ENCODE results near the gene FBXW9.
"Not testable (repeated sequence)": the region's sequence is repeated elsewhere in the genome, so short reads cannot be mapped to it uniquely, and the experiment has no call there.

The FBXW9 gene

GRCh38 chr19:12696366-12697335 lies at the start of gene FBXW9:
TSS of gene FBXW9 (minus strand) at chr19:12696631. CDS start at chr19:12696581, 50 bp downstream.
- peak; percentile 85 for DNase-seq

- DNase-seq, result no peak
These were observed 48.9 kb upstream of the FBXW9 start for GRCh38 chr19:12745166-12745897.

- no peak for DNase-seq
These were observed 41.5 kb upstream of the FBXW9 start for GRCh38 chr19:12737835-12738351.

GRCh38 chr19:12736995-12737834 lies 40.8 kb upstream of the FBXW9 start, which contains the start of gene GET3:
TSS of gene GET3 (plus strand) at chr19:12737497. CDS start at chr19:12737506, 9 bp downstream.
- DNase-seq, result peak; percentile 98

- peak; percentile 9 for DNase-seq
These were observed 37.2 kb upstream of the FBXW9 start for GRCh38 chr19:12733369-12734214.

DNA sequence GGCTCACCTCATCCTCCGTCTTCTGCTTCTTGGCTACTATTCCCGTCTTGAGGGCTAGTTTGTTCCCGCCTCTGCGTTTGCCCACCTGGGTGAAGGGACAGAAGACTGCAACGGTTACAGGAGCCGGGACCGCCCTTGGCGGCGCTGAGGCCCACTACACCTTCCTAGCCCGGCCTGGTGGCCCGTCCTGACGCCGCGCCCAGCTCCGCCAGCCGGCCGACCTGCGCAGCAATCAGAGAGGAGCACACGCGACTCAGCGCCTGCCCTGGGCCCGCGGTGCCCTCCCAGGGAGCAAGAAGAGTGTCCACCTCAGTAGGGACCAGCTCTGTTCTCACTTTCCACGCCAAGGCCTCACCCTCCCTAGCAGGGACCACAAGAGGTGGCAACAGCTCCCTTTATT lies 34.9 kb upstream of the FBXW9 start:
- DNase-seq, result no peak

GRCh38 chr19:12730064-12730463 lies 33.6 kb upstream of the FBXW9 start:
- no peak for DNase-seq

GRCh38 chr19:12727745-12728433 lies 31.5 kb upstream of the FBXW9 start:
- no peak for DNase-seq

GRCh38 chr19:12726988-12727316 lies 30.5 kb upstream of the FBXW9 start:
- no peak for DNase-seq

- DNase-seq, result not testable (repeated sequence)
These were observed 29.2 kb upstream of the FBXW9 start for GRCh38 chr19:12725612-12726011.

DNA sequence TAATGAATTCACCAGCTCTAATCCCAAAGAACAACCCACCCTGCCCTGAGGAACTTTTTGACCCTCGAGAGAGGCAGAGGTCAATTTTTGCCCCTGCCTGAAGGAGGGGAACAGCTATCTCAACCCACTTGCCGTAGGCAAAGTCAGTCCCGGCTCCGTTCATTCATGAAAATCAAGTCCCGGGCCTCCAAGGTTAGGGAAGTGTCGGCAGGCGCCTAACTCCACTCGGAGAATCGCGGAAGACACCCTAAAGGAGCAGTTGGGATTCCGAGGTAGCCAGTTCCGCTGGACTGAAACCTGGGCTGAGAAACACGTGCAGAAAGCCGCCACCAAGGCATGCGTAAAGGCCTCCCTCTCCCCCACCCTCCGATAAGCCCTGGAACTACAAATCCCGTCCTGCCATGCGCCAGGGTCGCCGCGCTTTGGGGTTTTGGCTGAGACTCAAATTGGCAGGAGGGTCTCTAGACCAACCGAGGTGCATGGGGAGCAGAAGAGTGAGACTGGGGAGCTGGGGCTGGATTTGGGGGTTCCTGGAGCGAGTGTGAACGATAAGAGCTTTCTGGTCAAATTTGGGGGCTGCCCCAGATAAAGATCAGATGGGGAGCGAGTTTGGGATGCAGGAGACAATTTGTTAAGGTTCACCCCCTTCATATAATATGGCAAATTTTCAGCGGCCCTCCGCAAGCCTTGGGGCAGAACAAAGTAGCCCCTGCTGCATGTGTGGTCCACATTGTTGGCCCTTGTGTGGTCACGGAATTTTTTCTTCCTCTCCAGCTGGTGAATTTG lies 27.4 kb upstream of the FBXW9 start, which contains the start of gene TNPO2:
TNPO2 (minus strand) TSS at position 292 of the 786 bp plus-strand sequence. CDS start 2,955 bp downstream, outside the sequence.
- DNase-seq, result peak; percentile 66

- no peak for DNase-seq
These were observed 26.9 kb upstream of the FBXW9 start for GRCh38 chr19:12723381-12723640.

- DNase-seq, result peak; percentile 93
These were observed 26.3 kb upstream of the FBXW9 start for GRCh38 chr19:12722566-12723380.

DNA sequence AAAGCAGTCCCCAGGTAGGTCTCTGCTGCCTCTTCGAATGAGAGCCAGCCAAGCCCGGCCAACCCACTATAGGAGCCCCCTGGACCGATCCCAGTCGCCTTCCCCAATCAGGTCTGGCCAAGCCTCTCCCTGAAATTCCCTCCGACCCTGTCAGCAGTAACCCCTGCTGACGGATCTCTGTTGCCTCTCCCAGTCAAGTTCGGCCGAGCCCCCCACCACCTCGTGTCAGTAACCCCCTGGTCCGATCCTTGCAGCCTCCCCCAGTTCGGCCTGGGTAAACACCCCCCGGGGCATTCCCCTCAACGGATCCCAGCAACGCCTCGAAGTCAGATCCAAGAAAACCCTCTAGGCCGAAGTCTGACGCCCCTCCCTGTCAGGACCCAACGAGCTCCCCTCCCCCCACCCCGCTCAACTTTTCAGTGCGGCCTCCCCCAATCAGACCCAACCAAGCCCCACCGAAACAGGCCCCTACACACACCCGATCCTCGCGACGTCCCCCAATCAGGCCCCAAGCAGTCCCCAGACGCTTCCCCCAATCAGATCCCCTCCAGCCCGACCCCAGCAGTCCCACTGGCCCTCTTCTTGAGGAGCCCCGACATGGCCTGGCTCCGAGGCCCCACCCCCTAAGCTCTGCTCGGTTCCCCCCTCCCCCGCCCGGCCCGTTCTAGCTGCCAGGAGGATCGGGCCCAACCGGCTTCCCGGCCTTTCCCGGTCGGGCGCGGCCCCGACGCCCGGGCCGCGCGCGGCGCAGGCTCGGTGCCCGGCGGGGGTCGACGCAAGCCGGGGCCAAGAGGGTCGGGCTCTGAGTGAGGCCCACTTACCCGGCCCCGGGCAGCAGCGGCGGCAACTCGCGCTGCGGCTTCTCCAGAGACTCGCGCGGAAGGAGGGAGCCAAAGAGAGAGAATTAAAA lies 25.5 kb upstream of the FBXW9 start:
- no peak for DNase-seq

DNA sequence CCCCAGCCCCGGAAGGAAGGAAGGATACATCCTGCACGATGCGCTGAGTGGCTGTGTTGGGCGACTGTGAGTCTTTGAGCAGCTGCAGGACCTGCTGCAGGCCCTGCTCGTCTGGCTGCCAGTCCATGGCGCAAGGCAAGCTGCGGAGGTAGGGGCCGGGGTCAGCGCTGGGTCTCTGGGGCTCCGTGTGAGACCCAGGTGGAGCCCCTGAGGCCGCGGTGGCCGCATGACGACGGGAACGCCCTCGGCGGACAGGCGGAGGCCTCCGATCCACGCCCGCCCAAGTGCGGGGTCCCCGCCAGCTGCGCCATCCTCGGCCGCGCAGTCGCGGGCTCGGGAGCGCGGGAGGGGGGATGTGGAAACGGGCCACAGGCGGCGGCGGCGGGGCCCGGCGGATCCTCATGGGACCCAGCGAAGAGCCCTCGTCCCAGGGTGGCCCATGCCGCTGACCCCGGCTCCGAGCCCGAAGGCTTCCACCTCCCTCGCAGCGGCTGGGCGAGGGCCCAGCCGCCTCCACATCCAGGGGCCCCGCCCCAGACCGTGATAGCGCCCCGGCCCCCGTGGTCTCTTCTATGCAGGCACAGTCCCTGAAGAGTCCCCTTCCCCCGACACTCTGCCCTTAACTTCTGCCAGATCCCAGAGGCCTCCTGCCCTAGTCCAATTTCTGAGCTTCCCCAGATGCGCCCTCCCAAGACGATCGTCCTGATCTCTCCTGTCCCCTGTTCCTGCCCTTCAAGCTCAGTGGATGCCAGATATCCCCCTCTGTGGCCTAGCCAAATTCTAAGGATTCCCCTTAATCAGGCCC lies 24.6 kb upstream of the FBXW9 start:
- no peak for DNase-seq

DNA sequence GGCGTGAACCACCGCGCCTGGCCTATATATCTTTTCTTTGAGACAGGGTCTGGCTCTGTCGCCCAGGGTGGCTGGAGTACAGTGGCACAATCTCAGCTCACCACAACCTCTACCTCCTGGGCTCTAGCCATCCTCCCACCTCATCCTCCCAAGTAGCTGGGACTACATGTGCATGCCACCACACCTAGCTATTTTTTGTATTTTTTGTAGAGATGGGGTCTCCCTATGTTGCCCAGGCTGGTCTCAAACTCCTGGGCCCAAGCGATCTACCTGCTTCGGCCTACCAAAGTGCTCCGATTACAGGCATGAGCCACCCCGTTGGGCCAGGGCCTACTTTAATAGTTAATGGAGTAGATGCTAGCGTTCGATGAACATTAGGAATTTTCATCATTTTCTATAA lies 23.9 kb upstream of the FBXW9 start:
- no peak for DNase-seq

- DNase-seq, result no peak
These were observed 19.5 kb upstream of the FBXW9 start for GRCh38 chr19:12715929-12716328.

Data from NCI-H1694 treated with DMSO at 0.1 percent for 48 hours (cell line).